ENCODE data around the gene LRRK2.

DNA sequence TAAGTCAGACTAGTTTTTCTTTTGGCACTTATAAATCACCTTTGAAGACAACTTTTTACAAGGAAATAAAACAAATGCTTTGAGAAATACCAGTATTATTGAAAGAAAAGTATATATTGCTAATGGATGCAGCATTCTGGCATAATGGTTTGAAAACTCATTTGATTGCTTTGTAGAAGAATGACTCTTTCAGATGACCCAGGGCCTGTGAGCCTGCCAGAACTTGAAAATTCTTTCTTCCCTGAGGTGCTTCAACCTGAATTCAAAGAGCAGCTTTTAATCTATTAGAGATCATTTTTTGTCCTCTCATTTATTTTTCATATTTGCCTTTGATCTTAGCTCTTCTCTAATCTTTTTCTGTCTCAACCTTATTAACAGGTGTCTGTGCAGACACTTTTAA is 87.4 kb downstream of the LRRK2 start:
- no peak for TF ChIP-seq CTCF (IDR thresholded peaks at IDR 0.05)
- TF ChIP-seq POLR2A (IDR thresholded peaks at IDR 0.05) = no peak
